Keratinocyte (primary cell): ENCODE results near the gene MTA3. TPM values are rescaled to one million over a fixed set of nuclear protein-coding genes. Genes with fewer than 3 reads are reported as not detected.

Experiments used
- DNase-seq: peaks from one replicate; pipeline ENCODE4 v3.0.0-alpha.2; 2011; ENCODE audit warnings: low read depth, missing footprints, low spot score
- FAIRE-seq: peaks from 2 replicates; lab custom pipeline; 2011; peaks lifted over from hg19 to GRCh38; lab: Jason Lieb, UNC
- H2AFZ ChIP-seq: 2 replicates; pipeline ENCODE4 v1.6.0; 2012; ENCODE audit warnings: low read length, control low read depth, inconsistent platforms; ENCODE audit not compliant: control insufficient read depth
- H3K27ac ChIP-seq: 2 replicates; pipeline ENCODE4 v1.5.1; 2011; ENCODE audit warnings: low read length; ENCODE audit not compliant: control insufficient read depth, insufficient read depth
- H3K27me3 ChIP-seq: 3 replicates; pipeline ENCODE4 v1.6.0; 2011; ENCODE audit warnings: low read length; ENCODE audit not compliant: control insufficient read depth, insufficient read depth; ENCODE audit errors: extremely low read depth
- H3K36me3 ChIP-seq, 2 experiments: 2 replicates in 1 of 2; 3 replicates in 1 of 2; pipeline ENCODE4 v1.5.1; 2011; ENCODE audit warnings: low read length in 2 of 2, mild to moderate bottlenecking in 1 of 2; ENCODE audit not compliant: control insufficient read depth in 2 of 2, insufficient read depth in 2 of 2; ENCODE audit errors: extremely low read depth in 1 of 2
- H3K4me1 ChIP-seq: 3 replicates; pipeline ENCODE4 v1.5.1; 2011; ENCODE audit warnings: low read length; ENCODE audit not compliant: control insufficient read depth, insufficient read depth; ENCODE audit errors: extremely low read depth
- H3K4me2 ChIP-seq: 3 replicates; pipeline ENCODE4 v1.6.0; 2011; ENCODE audit warnings: low read depth, low read length; ENCODE audit not compliant: control insufficient read depth, insufficient read depth; ENCODE audit errors: extremely low read depth
- H3K4me3 ChIP-seq, 3 experiments: fragments of 200-600 bp in 1 of 3; sonication (generic) in 1 of 3; 2 replicates in 2 of 3; 3 replicates in 1 of 3; pipeline ENCODE4 v1.5.1; 2011 to 2016; ENCODE audit warnings: low read length in 3 of 3, mild to moderate bottlenecking in 3 of 3, control low read depth in 2 of 3, inconsistent platforms in 1 of 3, low read depth in 1 of 3, mixed read lengths in 1 of 3, mixed run types in 1 of 3, moderate library complexity in 1 of 3; ENCODE audit not compliant: control insufficient read depth in 2 of 3, insufficient read depth in 2 of 3; ENCODE audit errors: extremely low read depth in 1 of 3
- H3K79me2 ChIP-seq: 2 replicates; pipeline ENCODE4 v1.6.0; 2012; ENCODE audit warnings: low read length; ENCODE audit not compliant: control insufficient read depth, insufficient read depth
- H3K9ac ChIP-seq: 3 replicates; pipeline ENCODE4 v1.6.0; 2011; ENCODE audit warnings: low read length; ENCODE audit not compliant: control insufficient read depth, insufficient read depth; ENCODE audit errors: extremely low read depth
- H3K9me1 ChIP-seq: 3 replicates; pipeline ENCODE4 v1.6.0; 2011; ENCODE audit warnings: low read length; ENCODE audit not compliant: control insufficient read depth, insufficient read depth; ENCODE audit errors: extremely low read depth
- H3K9me3 ChIP-seq: 2 replicates; pipeline ENCODE4 v1.5.1; 2012; ENCODE audit warnings: low read depth, low read length; ENCODE audit not compliant: control insufficient read depth
- H4K20me1 ChIP-seq: 3 replicates; pipeline ENCODE4 v1.6.0; 2011; ENCODE audit warnings: low read length; ENCODE audit not compliant: control insufficient read depth, insufficient read depth; ENCODE audit errors: extremely low read depth
- CTCF ChIP-seq, 3 experiments: IDR thresholded peaks in 1 of 3; conservative IDR thresholded peaks in 1 of 3; optimal IDR thresholded peaks in 1 of 3; 2 replicates in 2 of 3; 3 replicates in 1 of 3; pipeline versions ENCODE3 to v1.5.1; 2011; ENCODE audit warnings: low read length in 3 of 3, mild to moderate bottlenecking in 3 of 3, moderate library complexity in 2 of 3, control low read depth in 1 of 3, inconsistent platforms in 1 of 3; ENCODE audit not compliant: insufficient read depth in 2 of 3; ENCODE audit errors: extremely low read depth in 1 of 3
- EZH2 ChIP-seq: IDR thresholded peaks from one replicate; pipeline ENCODE4 v1.6.1; 2012; ENCODE audit warnings: inconsistent platforms, mild to moderate bottlenecking, low read length, moderate library complexity
- dilution Hi-C: fragments of 300-500 bp; cut with MboI; formaldehyde crosslinking; loops from one replicate; pipeline ENCODE4 v1.7.0; 2020; ENCODE audit warnings: low sequenced_read_pairs; ENCODE audit not compliant: extremely low pct_ligation_motif_present
- polyA plus RNA-seq, 5 experiments: library from polyadenylated mRNA; depleted of rRNA in 3 of 5; stranded (reverse) in 3 of 5; stranded (forward) in 1 of 5; unstranded in 1 of 5; fragments of >200 nt; gene quantifications; 1 replicate in 1 of 5; 2 replicates in 3 of 5; 3 replicates in 1 of 5; pipeline versions ENCODE4 v1.2.1 to v1.2.3, GENCODE V29; 2011 to 2012; ENCODE audit warnings: missing spikeins in 2 of 5, low read depth in 1 of 5, low replicate concordance in 1 of 5

MTA3 gene
- polyA plus RNA-seq, 1 donor (not counting 4 experiments of a cell fraction or from before 2014, with no cell fraction given): 34.3 TPM

GRCh38 chr2:42748840-42749239 lies 180.4 kb downstream of the MTA3 start:
- FAIRE-seq (no peak), DNase-seq (no peak)
- Histone ChIP-seq H3K27ac (no peak overlapping the region), H3K9ac (no peak overlapping the region), H3K79me2 (no peaks in the 10 kb centered on the region), H2AFZ (no peak overlapping the region), H3K4me2 (no peak overlapping the region), H3K36me3 (no peaks in the 10 kb centered on the region), H4K20me1 (no peaks in the 10 kb centered on the region), H3K9me3 (no peaks in the 10 kb centered on the region), H3K27me3 (no peaks in the 10 kb centered on the region), H3K4me3 (no peak overlapping the region), H3K9me1 (no peaks in the 10 kb centered on the region), H3K4me1 (no peaks in the 10 kb centered on the region)
- dilution Hi-C loops: no loop called here
- TF ChIP-seq EZH2: no peak
- no peak for TF ChIP-seq CTCF (optimal IDR thresholded peaks at IDR 0.05 in 1 of 3, IDR thresholded peaks at IDR 0.05 in 1 of 3, conservative IDR thresholded peaks at IDR 0.05 in 1 of 3; ENCODE audit: extremely low read depth in 1 of 3, insufficient read depth in 2 of 3, low read length in 3 of 3)

- H3K27me3 ChIP-seq: no peaks in the 10 kb centered on the region
- DNase-seq (no peak), FAIRE-seq (no peak)
- H3K27ac ChIP-seq: no peak overlapping the region
- no peaks in the 10 kb centered on the region for H3K9me1 ChIP-seq
- no peaks in the 10 kb centered on the region for H4K20me1 ChIP-seq
- no peak overlapping the region for H2AFZ ChIP-seq
- no peak overlapping the region for H3K9ac ChIP-seq
- peaks cover 0 to 2% of the 10 kb centered on the region in 2 experiments for H3K36me3 ChIP-seq
- no peaks in the 10 kb centered on the region for H3K4me1 ChIP-seq
- H3K9me3 ChIP-seq: no peaks in the 10 kb centered on the region
- no peaks in the 10 kb centered on the region for H3K79me2 ChIP-seq
- no peak for TF ChIP-seq CTCF (optimal IDR thresholded peaks at IDR 0.05 in 1 of 3, IDR thresholded peaks at IDR 0.05 in 1 of 3, conservative IDR thresholded peaks at IDR 0.05 in 1 of 3; ENCODE audit: extremely low read depth in 1 of 3, insufficient read depth in 2 of 3, low read length in 3 of 3)
- no peak for TF ChIP-seq EZH2
- dilution Hi-C loops: no loop called here
- H3K4me2 ChIP-seq: no peak overlapping the region
- H3K4me3 ChIP-seq: no peak overlapping the region
These were observed 183.9 kb downstream of the MTA3 start for GRCh38 chr2:42752314-42752713.
